Measurements from ENCODE around the gene IL31RA.

DNA sequence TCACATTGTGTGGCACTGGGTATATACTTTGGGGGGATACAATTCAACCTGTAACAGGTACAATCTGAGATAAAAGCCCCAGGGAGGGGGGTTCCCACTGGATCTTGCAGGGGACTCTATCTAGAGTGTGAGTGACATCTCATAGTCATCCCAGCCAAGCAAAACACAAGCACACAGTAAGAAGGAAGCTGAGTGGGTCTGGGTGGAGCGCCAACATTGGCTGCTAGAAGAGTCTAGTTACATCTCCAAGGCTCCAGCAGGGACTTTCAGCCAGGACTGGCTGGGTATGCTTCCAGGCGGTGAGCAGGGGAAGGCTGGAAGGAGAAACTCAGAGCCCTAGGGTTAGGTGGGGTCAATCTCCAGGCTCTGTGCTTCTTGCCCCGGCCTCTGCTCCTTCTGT lies 53.0 kb downstream of the IL31RA start:
- TF ChIP-seq EP300 (IDR thresholded peaks at IDR 0.05) (no peak), POLR2A (IDR thresholded peaks at IDR 0.05; ENCODE audit: low read depth) (no peak)
- TF ChIP-seq, protein P1, sequence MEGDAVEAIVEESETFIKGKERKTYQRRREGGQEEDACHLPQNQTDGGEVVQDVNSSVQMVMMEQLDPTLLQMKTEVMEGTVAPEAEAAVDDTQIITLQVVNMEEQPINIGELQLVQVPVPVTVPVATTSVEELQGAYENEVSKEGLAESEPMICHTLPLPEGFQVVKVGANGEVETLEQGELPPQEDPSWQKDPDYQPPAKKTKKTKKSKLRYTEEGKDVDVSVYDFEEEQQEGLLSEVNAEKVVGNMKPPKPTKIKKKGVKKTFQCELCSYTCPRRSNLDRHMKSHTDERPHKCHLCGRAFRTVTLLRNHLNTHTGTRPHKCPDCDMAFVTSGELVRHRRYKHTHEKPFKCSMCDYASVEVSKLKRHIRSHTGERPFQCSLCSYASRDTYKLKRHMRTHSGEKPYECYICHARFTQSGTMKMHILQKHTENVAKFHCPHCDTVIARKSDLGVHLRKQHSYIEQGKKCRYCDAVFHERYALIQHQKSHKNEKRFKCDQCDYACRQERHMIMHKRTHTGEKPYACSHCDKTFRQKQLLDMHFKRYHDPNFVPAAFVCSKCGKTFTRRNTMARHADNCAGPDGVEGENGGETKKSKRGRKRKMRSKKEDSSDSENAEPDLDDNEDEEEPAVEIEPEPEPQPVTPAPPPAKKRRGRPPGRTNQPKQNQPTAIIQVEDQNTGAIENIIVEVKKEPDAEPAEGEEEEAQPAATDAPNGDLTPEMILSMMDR (IDR thresholded peaks at IDR 0.05): no peak
